ENCODE measurements around the gene NLGN1. TPM values are rescaled to one million over a fixed set of nuclear protein-coding genes. Genes with fewer than 3 reads are reported as not detected.
A peak's percentile ranks its signal among the peaks of the same experiment; 100 is the strongest.

The NLGN1 gene
- total and polyA plus RNA-seq, 2 experiments from 2014 or later: 14.3 to 20.1 TPM

- Histone ChIP-seq H3K36me3 (ENCODE audit: low read depth) (no peaks in the 10 kb centered on the region), H3K9me2 (ENCODE audit: insufficient read depth) (no peaks in the 10 kb centered on the region), H3K9ac (no peak overlapping the region), H3K4me2 (ENCODE audit: unreplicated experiment) (no peak overlapping the region), H4K20me1 (ENCODE audit: insufficient read depth) (no peaks in the 10 kb centered on the region), H3K9me3 (ENCODE audit: low read depth) (no peaks in the 10 kb centered on the region), H3K4me3 (no peak overlapping the region), H2AFZ (no peak overlapping the region), H3K27me3 (replicated peaks; ENCODE audit: insufficient read depth) (no peaks in the 10 kb centered on the region), H3K27ac (no peak overlapping the region), H3K4me1 (ENCODE audit: insufficient read depth) (peaks cover 10% of the 10 kb centered on the region), H3F3A (ENCODE audit: insufficient read depth) (peaks cover 14% of the 10 kb centered on the region; the same call in 1 of the 2 replicates), H3K79me2 (ENCODE audit: insufficient read depth) (no peaks in the 10 kb centered on the region)
- 83 to 92% methylated on average over 3 of the region's 3 CpGs for WGBS, 2 experiments (ENCODE audit: low coverage in 1 of 2, low lambda C conversion rate in 2 of 2, missing lambda C conversion rate in 2 of 2)
- TF ChIP-seq EZH2 (IDR thresholded peaks at IDR 0.05; ENCODE audit: insufficient read depth, poor library complexity, severe bottlenecking): no peak
- TF ChIP-seq EZH2phosphoT487 (IDR thresholded peaks at IDR 0.05; ENCODE audit: insufficient read depth, low read depth): no peak
- DNase-seq: no peak
- in situ Hi-C loops (cut with MboI): no loop called here
Measured at GRCh38 chr3:173463250-173463649, 65.7 kb downstream of the NLGN1 start.

- no peak overlapping the region for H2AFZ ChIP-seq
- no peaks in the 10 kb centered on the region for H3K27me3 ChIP-seq (replicated peaks; ENCODE audit: insufficient read depth)
- no peak for TF ChIP-seq EZH2phosphoT487 (IDR thresholded peaks at IDR 0.05; ENCODE audit: insufficient read depth, low read depth)
- no peak for TF ChIP-seq EZH2 (IDR thresholded peaks at IDR 0.05; ENCODE audit: insufficient read depth, poor library complexity, severe bottlenecking)
- WGBS, 2 experiments (ENCODE audit: low coverage in 1 of 2, low lambda C conversion rate in 2 of 2, missing lambda C conversion rate in 2 of 2): 17 to 21% methylated on average over 1 of the region's 1 CpG
- no peaks in the 10 kb centered on the region for H3K36me3 ChIP-seq (ENCODE audit: low read depth)
- H3K27ac ChIP-seq: no peak overlapping the region
- no peak overlapping the region for H3K4me3 ChIP-seq
- H3K9me2 ChIP-seq (ENCODE audit: insufficient read depth): no peaks in the 10 kb centered on the region
- H3K79me2 ChIP-seq (ENCODE audit: insufficient read depth): no peaks in the 10 kb centered on the region
- H3K4me1 ChIP-seq (ENCODE audit: insufficient read depth): peaks cover 10% of the 10 kb centered on the region
- H3K4me2 ChIP-seq (ENCODE audit: unreplicated experiment): no peak overlapping the region
- DNase-seq: peak; percentile 85
- in situ Hi-C loops (cut with MboI): no loop called here
- no peak overlapping the region for H3K9ac ChIP-seq
- no peaks in the 10 kb centered on the region for H4K20me1 ChIP-seq (ENCODE audit: insufficient read depth)
- peaks cover 14% of the 10 kb centered on the region; the same call in 1 of the 2 replicates for H3F3A ChIP-seq (ENCODE audit: insufficient read depth)
- no peaks in the 10 kb centered on the region for H3K9me3 ChIP-seq (ENCODE audit: low read depth)
Measured at GRCh38 chr3:173465112-173465511, 67.6 kb downstream of the NLGN1 start.

- no peak overlapping the region for H3K27ac ChIP-seq
- H3K79me2 ChIP-seq (ENCODE audit: insufficient read depth): no peaks in the 10 kb centered on the region
- no peaks in the 10 kb centered on the region for H4K20me1 ChIP-seq (ENCODE audit: insufficient read depth)
- no peak overlapping the region for H3K4me2 ChIP-seq (ENCODE audit: unreplicated experiment)
- no peak for DNase-seq
- WGBS, 2 experiments (ENCODE audit: low coverage in 1 of 2, low lambda C conversion rate in 2 of 2, missing lambda C conversion rate in 2 of 2): 81 to 87% methylated on average over 4 of the region's 4 CpGs
- H3K9me2 ChIP-seq (ENCODE audit: insufficient read depth): no peaks in the 10 kb centered on the region
- H2AFZ ChIP-seq: no peak overlapping the region
- H3K9ac ChIP-seq: no peak overlapping the region
- peaks cover 14% of the 10 kb centered on the region; the same call in 1 of the 2 replicates for H3F3A ChIP-seq (ENCODE audit: insufficient read depth)
- peaks cover 10% of the 10 kb centered on the region for H3K4me1 ChIP-seq (ENCODE audit: insufficient read depth)
- in situ Hi-C loops (cut with MboI): no loop called here
- no peak for TF ChIP-seq EZH2phosphoT487 (IDR thresholded peaks at IDR 0.05; ENCODE audit: insufficient read depth, low read depth)
- TF ChIP-seq EZH2 (IDR thresholded peaks at IDR 0.05; ENCODE audit: insufficient read depth, poor library complexity, severe bottlenecking): no peak
- no peaks in the 10 kb centered on the region for H3K36me3 ChIP-seq (ENCODE audit: low read depth)
- no peaks in the 10 kb centered on the region for H3K9me3 ChIP-seq (ENCODE audit: low read depth)
- H3K27me3 ChIP-seq (replicated peaks; ENCODE audit: insufficient read depth): no peaks in the 10 kb centered on the region
- H3K4me3 ChIP-seq: no peak overlapping the region
Measured at GRCh38 chr3:173465898-173466678, 68.5 kb downstream of the NLGN1 start.

GRCh38 chr3:173467501-173467900, 70.0 kb downstream of the NLGN1 start:
- no peaks in the 10 kb centered on the region; the same call in 1 of the 2 replicates for H3K9me2 ChIP-seq (ENCODE audit: insufficient read depth)
- no peak overlapping the region for H3K9ac ChIP-seq
- peaks cover 10% of the 10 kb centered on the region for H3K4me1 ChIP-seq (ENCODE audit: insufficient read depth)
- peaks cover 14% of the 10 kb centered on the region; the same call in 1 of the 2 replicates for H3F3A ChIP-seq (ENCODE audit: insufficient read depth)
- no peaks in the 10 kb centered on the region for H3K36me3 ChIP-seq (ENCODE audit: low read depth)
- no peaks in the 10 kb centered on the region for H3K79me2 ChIP-seq (ENCODE audit: insufficient read depth)
- no peaks in the 10 kb centered on the region for H3K9me3 ChIP-seq (ENCODE audit: low read depth)
- DNase-seq: peak; percentile 24
- H3K27ac ChIP-seq: no peak overlapping the region
- no peaks in the 10 kb centered on the region for H4K20me1 ChIP-seq (ENCODE audit: insufficient read depth)
- H3K4me3 ChIP-seq: no peak overlapping the region
- no peak overlapping the region for H2AFZ ChIP-seq
- no peaks in the 10 kb centered on the region for H3K27me3 ChIP-seq (replicated peaks; ENCODE audit: insufficient read depth)
- in situ Hi-C loops (cut with MboI): no loop called here
- H3K4me2 ChIP-seq (ENCODE audit: unreplicated experiment): no peak overlapping the region
- TF ChIP-seq EZH2 (IDR thresholded peaks at IDR 0.05; ENCODE audit: insufficient read depth, poor library complexity, severe bottlenecking) (no peak), EZH2phosphoT487 (IDR thresholded peaks at IDR 0.05; ENCODE audit: insufficient read depth, low read depth) (no peak)

All from GM23248 (cell line).